A673 (cell line): ENCODE results near the gene RWDD3.

ENCODE experiments used
- EZH2 ChIP-seq: fragments of 200-600 bp; sonication (generic); IDR thresholded peaks from 2 replicates; pipeline ENCODE4 v1.6.1; 2017; ENCODE audit warnings: borderline replicate concordance, low read depth, mild to moderate bottlenecking, mixed read lengths, antibody characterized with exemption, low read length; ENCODE audit not compliant: poor library complexity, severe bottlenecking
- TF ChIP-seq, protein P1 (sequence below): fragments of 300-800, 200-600 bp; sonication (generic); conservative IDR thresholded peaks from 2 replicates; pipeline ENCODE4 v1.5.1; 2017; ENCODE audit warnings: low read depth, mild to moderate bottlenecking, antibody characterized with exemption, low read length, moderate library complexity, mixed read lengths

DNA sequence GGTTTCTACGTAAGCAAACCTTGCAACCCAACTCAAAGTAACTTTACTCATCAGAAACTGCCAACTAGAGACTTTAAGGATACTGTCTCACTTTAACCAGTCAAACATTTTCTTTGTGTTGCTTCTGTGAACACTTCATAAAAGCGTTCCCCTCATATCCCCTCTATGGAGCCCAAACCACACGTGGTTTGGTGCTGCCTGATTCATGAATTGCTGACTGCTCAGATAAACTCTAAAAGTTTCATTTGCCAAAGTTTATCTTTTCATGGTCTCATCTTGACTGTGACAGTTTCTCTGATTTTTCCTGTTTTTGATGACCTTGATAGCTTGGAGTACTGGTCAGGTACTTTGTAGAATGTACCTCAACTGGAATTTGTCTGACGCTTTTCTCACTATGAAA is 14.6 kb upstream of the RWDD3 start:
- TF ChIP-seq, protein P1, sequence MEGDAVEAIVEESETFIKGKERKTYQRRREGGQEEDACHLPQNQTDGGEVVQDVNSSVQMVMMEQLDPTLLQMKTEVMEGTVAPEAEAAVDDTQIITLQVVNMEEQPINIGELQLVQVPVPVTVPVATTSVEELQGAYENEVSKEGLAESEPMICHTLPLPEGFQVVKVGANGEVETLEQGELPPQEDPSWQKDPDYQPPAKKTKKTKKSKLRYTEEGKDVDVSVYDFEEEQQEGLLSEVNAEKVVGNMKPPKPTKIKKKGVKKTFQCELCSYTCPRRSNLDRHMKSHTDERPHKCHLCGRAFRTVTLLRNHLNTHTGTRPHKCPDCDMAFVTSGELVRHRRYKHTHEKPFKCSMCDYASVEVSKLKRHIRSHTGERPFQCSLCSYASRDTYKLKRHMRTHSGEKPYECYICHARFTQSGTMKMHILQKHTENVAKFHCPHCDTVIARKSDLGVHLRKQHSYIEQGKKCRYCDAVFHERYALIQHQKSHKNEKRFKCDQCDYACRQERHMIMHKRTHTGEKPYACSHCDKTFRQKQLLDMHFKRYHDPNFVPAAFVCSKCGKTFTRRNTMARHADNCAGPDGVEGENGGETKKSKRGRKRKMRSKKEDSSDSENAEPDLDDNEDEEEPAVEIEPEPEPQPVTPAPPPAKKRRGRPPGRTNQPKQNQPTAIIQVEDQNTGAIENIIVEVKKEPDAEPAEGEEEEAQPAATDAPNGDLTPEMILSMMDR: no peak
- TF ChIP-seq EZH2: no peak
